Gastroesophageal sphincter (tissue), 3 donors: ENCODE data around the gene PEX11B.

Experiments used
- CTCF ChIP-seq, 4 experiments: fragments of 200-600 bp in 2 of 4; fragments of 450-650 bp in 2 of 4; sonication (generic) in 1 of 4; IDR thresholded peaks; one replicate each; pipeline ENCODE4 v1.5.1; 2017 to 2019; ENCODE audit warnings: antibody characterized with exemption in 4 of 4, mild to moderate bottlenecking in 2 of 4, moderate library complexity in 2 of 4
- POLR2A ChIP-seq, 2 donors: fragments of 450-650 bp; IDR thresholded peaks; one replicate each; pipeline ENCODE4 v1.6.1; 2017; ENCODE audit warnings: antibody characterized with exemption in 2 of 2, mild to moderate bottlenecking in 2 of 2, moderate library complexity in 1 of 2

DNA sequence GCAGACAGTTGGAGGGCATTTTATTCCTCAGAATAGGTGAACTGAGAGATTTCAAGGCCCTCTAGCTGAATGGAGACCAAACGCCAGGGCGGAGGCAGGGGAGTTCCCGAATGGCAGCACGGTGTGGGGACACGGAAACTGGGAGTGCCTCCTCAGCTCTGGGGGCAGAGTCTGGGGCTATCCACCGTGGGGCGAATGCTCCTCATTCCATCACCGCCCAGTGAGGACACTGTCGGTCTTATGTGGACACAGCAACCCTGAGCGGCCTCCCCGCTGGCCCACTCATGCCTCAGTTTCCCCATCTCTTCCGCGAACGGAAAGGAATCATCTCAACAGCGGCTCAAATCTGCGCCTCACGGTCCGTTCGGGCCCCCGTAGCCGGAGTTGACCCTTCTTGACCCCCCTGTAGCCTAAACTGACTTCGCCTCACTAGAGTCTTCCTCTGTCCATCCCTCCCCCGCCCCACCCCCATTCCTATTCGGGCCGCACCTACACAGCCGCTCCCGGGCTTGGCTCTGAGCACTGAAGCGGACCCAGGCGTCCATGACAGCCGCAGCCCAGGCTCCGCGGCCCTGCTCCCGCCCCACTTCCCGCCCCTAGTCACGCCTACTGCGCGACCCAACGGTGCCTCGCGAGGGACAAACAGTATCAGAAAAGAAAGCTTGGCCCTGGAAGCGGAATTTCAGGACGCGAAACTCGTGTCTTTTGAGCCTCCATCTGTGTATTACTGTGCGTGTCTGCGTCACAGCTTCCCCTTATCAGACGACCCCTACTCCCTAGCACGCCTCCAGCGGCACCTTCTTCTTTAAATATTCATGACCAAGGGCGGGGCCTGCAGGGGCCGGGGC, at the start of gene PEX11B:
- TF ChIP-seq CTCF (IDR thresholded peaks at IDR 0.05) (peak in 2 of 4 experiments; percentile 5 to 36), POLR2A (IDR thresholded peaks at IDR 0.05) (peak; percentile 26 to 63)
